Activated CD4-positive, alpha-beta T cell treated with anti-CD3 and anti-CD28 coated beads, Interleukin-2, amount 10 ng/mL, durations not matched to agents 7 days and 5 days (primary cell): ENCODE measurements around the gene ZCCHC7. TPM values are rescaled to one million over a fixed set of nuclear protein-coding genes. Genes with fewer than 3 reads are reported as not detected.
"Not testable (repeated sequence)": the region's sequence is repeated elsewhere in the genome, so short reads cannot be mapped to it uniquely, and the experiment has no call there.

Experiments used
- CTCF ChIA-PET: fragments of 350-600 bp; sonication (Branson Sonifier 250); formaldehyde crosslinking; loops from one replicate; lab custom pipeline; 2021; ENCODE audit warnings: antibody characterized with exemption; lab: Charles Lee
- POLR2A ChIA-PET: fragments of 350-600 bp; sonication (Branson Sonifier 250); formaldehyde crosslinking; loops from one replicate; lab custom pipeline; 2021; ENCODE audit warnings: antibody characterized with exemption; lab: Charles Lee
- DNase-seq: peaks from one replicate; pipeline ENCODE4 v3.0.0-alpha.2; 2020
- H3K27ac Mint-ChIP-seq: one replicate; pipeline ENCODE4 v1.8.0; 2021; ENCODE audit warnings: mild to moderate bottlenecking, moderate library complexity, mixed read lengths
- H3K27me3 Mint-ChIP-seq: one replicate; pipeline ENCODE4 v1.8.0; 2021; ENCODE audit warnings: mixed read lengths
- H3K36me3 Mint-ChIP-seq: one replicate; pipeline ENCODE4 v1.8.0; 2021; ENCODE audit warnings: low read depth, mixed read lengths
- H3K4me1 Mint-ChIP-seq: one replicate; pipeline ENCODE4 v1.8.0; 2021; ENCODE audit warnings: mixed read lengths
- H3K4me3 Mint-ChIP-seq: one replicate; pipeline ENCODE4 v1.8.0; 2021; ENCODE audit warnings: mild to moderate bottlenecking, moderate library complexity, mixed read lengths
- H3K9me3 Mint-ChIP-seq: one replicate; pipeline ENCODE4 v1.8.0; 2021; ENCODE audit warnings: mixed read lengths
- total RNA-seq, 2 experiments: library from RNA; stranded (reverse); gene quantifications; one replicate each; pipeline ENCODE4 v1.2.3, GENCODE V29; 2021

ZCCHC7 gene
- 10 to 100 TPM; 22.2 to 24.8 TPM for total RNA-seq

DNA sequence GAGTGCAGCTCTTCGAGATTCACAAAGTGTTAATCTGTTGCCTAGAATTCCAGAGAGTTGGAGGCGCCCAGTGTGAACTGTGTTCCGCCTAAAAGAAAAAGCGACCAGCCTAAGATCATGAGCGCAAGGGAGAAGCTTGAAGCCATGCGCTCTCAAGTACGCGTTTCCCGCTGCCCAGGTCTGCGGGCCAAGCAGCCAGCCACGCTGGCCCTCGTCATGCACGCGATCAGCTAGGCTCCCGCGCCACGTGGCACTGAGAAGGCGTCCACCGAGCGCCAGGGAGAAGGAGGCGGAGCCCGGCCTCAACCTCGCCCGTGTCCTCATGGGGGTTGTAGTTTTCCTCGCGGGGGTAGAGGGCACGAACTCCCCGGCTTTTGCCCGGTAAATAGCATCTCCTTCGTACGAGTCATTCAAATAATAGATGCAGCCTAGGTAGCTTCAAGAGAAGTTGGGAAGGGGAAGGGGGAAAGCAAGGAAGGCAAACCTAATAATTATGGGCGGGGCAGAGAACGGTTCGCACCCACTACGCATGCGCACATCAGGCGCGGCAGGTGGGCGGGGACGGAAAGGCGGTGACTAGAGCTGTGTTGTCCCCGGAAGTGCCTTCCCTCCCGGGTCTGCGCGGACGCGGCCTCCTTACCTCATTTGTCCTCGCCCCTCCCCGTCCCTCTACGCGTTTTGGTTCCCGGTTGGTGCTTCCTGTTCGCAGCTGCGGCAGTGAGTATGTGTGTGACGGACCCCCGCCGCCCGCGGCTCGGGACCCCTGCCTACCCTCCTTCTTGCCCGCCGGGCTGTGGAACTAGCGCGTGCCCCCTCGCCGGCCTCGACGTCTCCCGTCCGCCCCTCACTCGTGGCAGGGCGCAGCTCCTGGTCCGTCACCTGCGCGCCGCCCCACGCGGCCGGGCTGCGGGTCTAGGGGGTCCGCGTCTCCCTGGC, at the start of gene ZCCHC7:
ZCCHC7 (plus strand) TSS at position 668 of the 936 bp plus-strand sequence.
- H3K27me3 Mint-ChIP-seq, result no peaks in the 10 kb centered on the region
- H3K36me3 Mint-ChIP-seq, result peaks cover 8% of the 10 kb centered on the region
- ChIA-PET POLR2A (interaction anchor here (1.5 to 1.7 kb wide), 2 partner anchors 26 to 40 kb away, joined by 4 read pairs; no protein-coding TSS in a partner anchor), CTCF (interaction anchor here (0.7 to 2.3 kb wide), 12 partner anchors 10 to 181 kb away, joined by 3 to 11 read pairs (median 3); no protein-coding TSS in a partner anchor)
- peak; percentile 98 for DNase-seq
- H3K9me3 Mint-ChIP-seq, result no peaks in the 10 kb centered on the region
- peaks cover 32% of the 10 kb centered on the region for H3K4me1 Mint-ChIP-seq
- peak within 1 kb of the TSS; percentile 93 for H3K4me3 Mint-ChIP-seq
- H3K27ac Mint-ChIP-seq, result peak within 1 kb of the TSS; percentile 98

DNA sequence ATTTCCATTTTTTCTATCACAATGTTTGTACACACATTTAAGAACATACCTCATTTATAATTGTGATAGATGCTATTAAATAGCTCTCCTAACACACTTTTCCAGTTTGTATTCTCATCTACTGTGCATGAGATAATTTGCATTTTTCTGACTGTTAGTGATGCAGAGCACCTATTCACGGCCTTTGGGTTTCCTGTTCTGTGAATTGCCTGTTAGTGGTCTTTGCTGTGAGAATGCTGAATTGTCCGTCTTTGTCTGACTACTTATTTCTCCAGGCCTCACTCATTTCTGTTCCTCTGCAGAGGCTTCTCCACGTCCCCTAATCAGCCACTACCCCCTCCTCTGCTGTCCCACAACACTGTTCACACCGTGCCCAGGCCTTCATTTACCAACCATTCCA, 45.6 kb upstream of the ZCCHC7 start:
- DNase-seq, result not testable (repeated sequence)

DNA sequence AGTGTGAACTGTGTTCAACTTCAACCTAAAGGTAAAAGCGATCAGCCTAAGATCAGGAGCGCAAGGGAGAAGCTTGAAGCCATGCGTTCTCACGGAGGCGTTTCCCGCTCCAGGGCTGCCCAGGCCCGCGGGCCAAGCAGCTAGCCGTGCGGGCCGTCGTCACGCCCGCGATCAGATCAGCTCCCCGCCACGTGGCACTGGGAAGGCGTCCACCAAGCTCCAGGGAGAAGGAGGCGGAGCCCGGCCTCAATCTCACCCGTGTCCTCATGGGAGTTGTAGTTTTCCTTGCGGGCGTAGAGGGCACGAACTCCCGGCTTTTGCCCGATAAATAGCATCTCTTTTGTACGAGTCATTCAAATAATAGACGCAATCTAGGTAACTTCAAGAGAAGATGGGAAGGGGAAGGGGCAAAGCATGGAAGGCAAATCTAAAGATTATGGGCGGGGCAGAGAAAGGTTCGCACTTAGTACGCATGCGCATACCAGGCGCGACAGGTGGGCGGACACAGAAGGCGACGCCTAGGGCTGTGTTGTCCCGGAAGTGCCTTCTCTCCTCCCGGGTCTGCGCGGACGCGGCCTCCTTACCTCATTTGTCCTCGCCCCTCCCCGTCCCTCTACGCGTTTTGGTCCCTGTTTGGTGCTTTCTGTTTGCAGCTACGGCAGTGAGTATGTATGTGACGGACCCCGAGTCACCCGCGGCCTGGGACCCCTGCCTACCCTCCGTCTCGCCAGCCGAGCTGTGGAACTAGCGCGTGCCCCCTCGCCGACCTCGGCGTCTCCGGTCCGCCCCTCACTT, 40.8 kb upstream of the ZCCHC7 start:
- peaks cover 3% of the 10 kb centered on the region for H3K9me3 Mint-ChIP-seq
- H3K27ac Mint-ChIP-seq, result peak overlapping the region; percentile 96
- H3K4me1 Mint-ChIP-seq, result peaks cover 37% of the 10 kb centered on the region
- peak overlapping the region; percentile 88 for H3K4me3 Mint-ChIP-seq
- H3K27me3 Mint-ChIP-seq, result peaks cover 10% of the 10 kb centered on the region
- peak; percentile 95 for DNase-seq
- H3K36me3 Mint-ChIP-seq, result peaks cover 18% of the 10 kb centered on the region
- ChIA-PET CTCF (interaction anchor here (0.6 to 1.7 kb wide), 5 partner anchors 11 to 59 kb away, joined by 3 read pairs; partner anchors contain the start of gene ZCCHC7), POLR2A (interaction anchor here (0.7 to 0.9 kb wide), 2 partner anchors 41 to 205 kb away, joined by 3 to 4 read pairs; partner anchors contain the start of gene ZCCHC7)

More for the DNA sequence above, 45.6 kb upstream of the ZCCHC7 start:
- H3K4me3 Mint-ChIP-seq, H3K9me3 Mint-ChIP-seq, H3K27ac Mint-ChIP-seq, H3K36me3 Mint-ChIP-seq, CTCF ChIA-PET, H3K4me1 Mint-ChIP-seq, POLR2A ChIA-PET: not testable (repeated sequence)
- H3K27me3 Mint-ChIP-seq, result peaks cover 10% of the 10 kb centered on the region

DNA sequence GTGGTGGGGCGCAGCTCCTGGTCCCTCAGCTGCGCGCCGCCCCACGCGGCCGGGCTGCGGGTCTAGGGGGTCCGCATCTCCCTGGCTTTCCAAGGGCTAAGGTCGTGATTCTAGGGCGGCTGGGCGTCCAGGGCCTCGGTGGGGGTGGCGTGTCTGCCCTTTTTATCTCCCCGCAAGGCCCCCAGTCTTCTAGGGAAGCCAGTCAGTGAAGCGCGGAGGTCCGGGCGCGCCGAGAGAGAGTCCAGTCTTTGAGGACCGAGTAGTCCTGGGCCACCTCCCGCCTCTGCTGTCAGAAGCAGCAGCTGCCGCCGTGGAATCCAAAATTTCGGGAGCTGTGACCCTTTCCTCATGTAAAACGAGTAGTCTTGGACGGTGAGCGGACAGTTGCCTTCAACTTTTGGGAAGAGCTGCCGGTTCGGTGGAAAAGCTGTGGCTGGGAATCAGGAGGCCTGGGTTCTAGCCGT, 40.2 kb upstream of the ZCCHC7 start:
- ChIA-PET POLR2A (interaction anchor here (0.7 to 0.9 kb wide), 2 partner anchors 40 to 204 kb away, joined by 3 to 4 read pairs; partner anchors contain the start of gene ZCCHC7), CTCF (interaction anchor here (0.6 to 1.7 kb wide), 6 partner anchors 20 to 95 kb away, joined by 3 to 6 read pairs (median 3); partner anchors contain the start of gene ZCCHC7)
- DNase-seq, H3K9me3 Mint-ChIP-seq, H3K27me3 Mint-ChIP-seq: not testable (repeated sequence)
- H3K4me3 Mint-ChIP-seq, result peak overlapping the region; percentile 88
- H3K4me1 Mint-ChIP-seq, result peaks cover 40% of the 10 kb centered on the region
- H3K36me3 Mint-ChIP-seq, result peaks cover 22% of the 10 kb centered on the region
- H3K27ac Mint-ChIP-seq, result peak overlapping the region; percentile 96

DNA sequence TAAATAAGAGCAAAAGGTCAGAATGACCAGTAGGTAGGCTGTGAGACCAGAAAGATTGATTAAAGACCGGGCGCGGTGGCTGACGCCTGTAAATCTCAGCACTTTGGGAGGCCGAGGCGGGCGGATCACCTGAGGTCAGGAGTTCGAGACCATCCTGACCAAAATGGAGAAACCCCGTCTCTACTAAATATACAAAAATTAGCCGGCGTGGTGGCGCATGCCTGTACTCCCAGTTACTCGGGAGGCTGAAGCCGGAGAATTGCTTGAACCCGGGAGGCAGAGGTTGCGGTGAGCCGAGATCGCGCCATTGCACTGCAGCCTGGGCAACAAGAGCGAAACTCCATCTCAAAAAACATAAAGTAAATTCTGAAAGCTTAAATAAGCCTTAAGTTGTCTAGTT, 38.9 kb upstream of the ZCCHC7 start:
- Mint-ChIP-seq H3K4me1 (peaks cover 42% of the 10 kb centered on the region), H3K27ac (peak overlapping the region; percentile 96), H3K36me3 (peaks cover 33% of the 10 kb centered on the region), H3K4me3 (peak overlapping the region; percentile 88)
- DNase-seq, H3K27me3 Mint-ChIP-seq, H3K9me3 Mint-ChIP-seq, POLR2A ChIA-PET: not testable (repeated sequence)
- CTCF ChIA-PET, result interaction anchor here (1.5 to 1.7 kb wide), 2 partner anchors 19 to 38 kb away, joined by 3 read pairs; partner anchors contain the start of gene ZCCHC7

DNA sequence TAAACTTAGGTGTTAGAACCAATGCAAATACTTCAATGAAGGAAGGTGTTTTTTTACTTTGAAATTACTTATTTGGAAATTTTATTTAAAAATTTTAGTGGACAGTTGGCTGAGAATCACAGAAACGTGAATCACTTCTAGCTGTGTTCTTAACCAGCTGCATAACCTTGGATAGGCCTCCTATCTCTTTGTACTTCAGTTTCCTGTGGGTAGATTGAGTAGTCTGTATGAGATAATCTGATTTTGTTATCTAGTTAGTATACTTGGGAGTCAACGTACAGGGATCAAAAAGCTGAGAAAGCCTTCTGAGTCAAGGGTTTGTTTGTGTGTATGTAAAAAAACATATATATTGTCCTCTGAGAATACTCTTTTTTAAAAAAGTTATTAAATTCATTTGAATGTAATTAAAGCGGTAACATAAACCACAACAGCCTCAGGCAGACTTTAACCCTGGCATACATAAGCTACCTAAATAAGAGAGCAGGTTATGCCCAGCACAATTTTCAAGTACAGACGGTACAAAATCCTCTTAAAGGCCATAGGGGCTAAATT, 38.1 kb upstream of the ZCCHC7 start:
- peaks cover 41% of the 10 kb centered on the region for H3K36me3 Mint-ChIP-seq
- peaks cover 4% of the 10 kb centered on the region for H3K27me3 Mint-ChIP-seq
- ChIA-PET POLR2A (no interaction called here), CTCF (interaction anchor here (1.0 to 1.4 kb wide), 2 partner anchors 14 to 37 kb away, joined by 3 to 5 read pairs; no protein-coding TSS in a partner anchor)
- H3K27ac Mint-ChIP-seq, result no peak overlapping the region
- H3K4me1 Mint-ChIP-seq, result peaks cover 42% of the 10 kb centered on the region
- no peak overlapping the region for H3K4me3 Mint-ChIP-seq
- DNase-seq, result no peak
- H3K9me3 Mint-ChIP-seq, result peaks cover 3% of the 10 kb centered on the region

DNA sequence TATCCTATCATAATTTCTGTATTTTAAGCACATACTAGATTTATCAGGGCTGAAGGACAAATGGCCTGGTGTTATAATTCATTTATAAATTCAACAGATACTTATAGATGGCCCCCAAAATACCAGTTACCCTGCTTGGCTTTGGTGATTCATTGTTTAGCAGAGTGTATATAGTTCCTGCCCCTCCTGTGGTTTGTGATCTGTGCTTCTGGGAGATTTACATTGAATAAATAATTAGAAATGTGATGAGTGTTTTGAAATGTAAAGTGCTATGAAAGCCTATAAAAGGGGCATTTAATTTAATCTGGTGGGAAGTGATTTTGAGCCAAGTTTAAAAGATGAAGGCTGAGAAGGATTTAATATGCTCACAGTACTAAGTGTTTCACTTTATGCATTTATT, 36.7 kb upstream of the ZCCHC7 start:
- H3K36me3 Mint-ChIP-seq, result peaks cover 50% of the 10 kb centered on the region
- CTCF ChIA-PET, result interaction anchor here (0.5 to 1.4 kb wide), 2 partner anchors 36 to 348 kb away, joined by 3 read pairs; no protein-coding TSS in a partner anchor
- POLR2A ChIA-PET, result interaction anchor here (0.6 kb wide), 1 partner anchor 169 kb away, joined by 3 read pairs; no protein-coding TSS in a partner anchor

DNA sequence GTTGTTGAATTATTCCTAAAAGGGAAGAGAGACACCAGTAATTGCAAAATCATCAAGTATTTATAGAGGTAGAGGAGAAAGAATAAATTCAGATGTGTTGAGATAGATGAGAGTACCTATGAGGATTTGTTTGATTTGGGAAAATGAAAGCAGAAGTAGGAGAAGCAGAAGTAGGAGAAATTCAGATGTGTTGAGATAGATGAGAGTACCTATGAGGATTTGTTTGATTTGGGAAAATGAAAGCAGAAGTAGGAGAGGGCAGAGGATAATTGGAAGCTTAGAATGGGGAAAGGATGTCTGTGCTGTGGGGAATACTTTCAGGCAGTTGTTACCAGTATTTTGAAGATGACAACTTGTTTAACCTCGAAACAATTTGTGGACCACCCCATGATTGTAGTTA, 35.1 kb upstream of the ZCCHC7 start:
- H3K36me3 Mint-ChIP-seq, result peaks cover 48% of the 10 kb centered on the region
- no peak overlapping the region for H3K27ac Mint-ChIP-seq

More for the DNA sequence above, 36.7 kb upstream of the ZCCHC7 start:
- H3K4me1 Mint-ChIP-seq, result peaks cover 42% of the 10 kb centered on the region
- H3K4me3 Mint-ChIP-seq, result no peak overlapping the region
- no peak overlapping the region for H3K27ac Mint-ChIP-seq
- DNase-seq, result no peak
- H3K27me3 Mint-ChIP-seq, result no peaks in the 10 kb centered on the region
- peaks cover 3% of the 10 kb centered on the region for H3K9me3 Mint-ChIP-seq

DNA sequence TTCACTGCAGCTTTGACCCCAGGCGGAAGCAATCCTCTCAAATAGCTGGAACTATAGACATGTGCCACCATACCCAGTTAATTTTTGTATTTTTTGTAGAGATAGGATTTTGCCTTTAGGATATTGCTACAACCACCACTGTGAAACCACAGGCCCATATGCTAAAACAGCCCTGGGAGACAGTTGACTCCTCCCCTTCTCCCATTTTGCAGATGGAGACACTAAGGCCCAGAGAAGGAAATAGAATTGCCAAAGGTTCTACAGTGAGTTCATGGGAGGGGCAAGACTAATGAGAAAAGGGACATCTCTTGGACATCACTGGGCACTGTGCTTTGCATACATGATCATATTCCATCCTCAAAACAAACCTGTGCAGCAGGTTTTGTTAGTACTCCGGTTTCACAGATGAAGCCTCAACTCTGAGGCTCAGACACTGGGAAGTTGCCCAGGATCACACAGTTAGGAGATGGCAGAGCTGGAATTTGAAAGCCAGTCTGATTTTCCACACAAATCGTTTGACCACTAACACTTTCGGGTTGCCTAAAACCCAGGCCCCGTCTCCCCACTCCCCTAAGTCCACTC, 27.6 kb upstream of the ZCCHC7 start:
- H3K27ac Mint-ChIP-seq, DNase-seq, POLR2A ChIA-PET, H3K4me1 Mint-ChIP-seq, H3K9me3 Mint-ChIP-seq, H3K36me3 Mint-ChIP-seq, H3K27me3 Mint-ChIP-seq, H3K4me3 Mint-ChIP-seq: not testable (repeated sequence)
- CTCF ChIA-PET, result interaction anchor here (0.6 to 0.7 kb wide), 3 partner anchors 10 to 426 kb away, joined by 3 to 6 read pairs (median 3); no protein-coding TSS in a partner anchor

More for the DNA sequence above, 35.1 kb upstream of the ZCCHC7 start:
- no peak overlapping the region for H3K4me3 Mint-ChIP-seq
- ChIA-PET POLR2A (no interaction called here), CTCF (interaction anchor here (1.5 kb wide), 1 partner anchor 13 kb away, joined by 3 read pairs; no protein-coding TSS in a partner anchor)
- H3K4me1 Mint-ChIP-seq, result peaks cover 40% of the 10 kb centered on the region
- H3K27me3 Mint-ChIP-seq, result no peaks in the 10 kb centered on the region
- no peak for DNase-seq
- H3K9me3 Mint-ChIP-seq, result no peaks in the 10 kb centered on the region

DNA sequence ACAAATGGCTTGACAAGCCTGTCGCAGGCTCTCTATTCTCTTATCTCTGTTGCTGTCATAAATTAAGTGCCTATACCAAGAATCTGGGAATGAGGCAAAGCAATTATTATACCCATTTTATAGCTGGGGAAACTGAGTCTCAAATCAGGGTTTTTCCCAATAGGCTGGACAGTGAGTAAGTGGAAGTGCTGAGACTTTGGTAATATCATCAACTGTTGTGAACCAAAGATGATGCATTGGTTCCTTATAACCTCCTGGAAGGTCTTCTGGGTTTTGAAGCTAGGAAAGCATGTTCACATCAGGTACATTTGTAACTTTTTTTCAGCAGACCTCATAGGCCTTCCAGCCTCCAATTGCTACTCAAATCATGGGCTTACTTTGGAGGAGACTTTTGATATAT, 25.6 kb upstream of the ZCCHC7 start:
- no peaks in the 10 kb centered on the region for H3K27me3 Mint-ChIP-seq
- no peak overlapping the region for H3K27ac Mint-ChIP-seq
- no peaks in the 10 kb centered on the region for H3K9me3 Mint-ChIP-seq
- ChIA-PET CTCF (no interaction called here), POLR2A (no interaction called here)
- H3K4me1 Mint-ChIP-seq, result peaks cover 3% of the 10 kb centered on the region
- no peak for DNase-seq
- H3K4me3 Mint-ChIP-seq, result no peak overlapping the region
- no peaks in the 10 kb centered on the region for H3K36me3 Mint-ChIP-seq

DNA sequence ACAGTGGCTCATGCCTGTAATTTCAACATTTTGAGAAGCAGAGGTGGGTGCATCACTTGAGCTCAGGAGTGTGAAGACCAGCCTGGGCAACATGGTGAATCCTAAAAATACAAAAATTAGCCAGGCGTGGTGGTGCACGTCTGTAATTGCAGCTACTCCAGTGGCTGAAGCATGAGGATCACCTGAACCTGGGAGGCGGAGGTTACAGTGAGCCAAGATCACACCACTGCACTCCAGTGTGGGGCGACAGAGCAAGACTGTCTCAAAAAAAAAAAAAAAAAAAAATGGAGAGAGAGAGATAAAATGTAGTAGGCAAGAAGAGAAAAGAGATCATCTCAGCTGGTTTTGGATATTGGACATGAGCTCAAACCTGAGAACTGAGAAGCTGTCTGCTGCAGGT, 23.7 kb upstream of the ZCCHC7 start:
- no peaks in the 10 kb centered on the region for H3K36me3 Mint-ChIP-seq
- no peaks in the 10 kb centered on the region for H3K4me1 Mint-ChIP-seq
- no peaks in the 10 kb centered on the region for H3K27me3 Mint-ChIP-seq
- no peak for DNase-seq
- ChIA-PET CTCF (interaction anchor here (0.6 to 1.2 kb wide), 4 partner anchors 14 to 1091 kb away, joined by 3 to 5 read pairs (median 4); no protein-coding TSS in a partner anchor), POLR2A (no interaction called here)
- no peaks in the 10 kb centered on the region for H3K9me3 Mint-ChIP-seq
- H3K4me3 Mint-ChIP-seq, result no peak overlapping the region
- no peak overlapping the region for H3K27ac Mint-ChIP-seq
